Measurements from ENCODE around the gene IDH1. TPM values are rescaled to one million over a fixed set of nuclear protein-coding genes. Genes with fewer than 3 reads are reported as not detected.
"Not testable (repeated sequence)": the region's sequence is repeated elsewhere in the genome, so short reads cannot be mapped to it uniquely, and the experiment has no call there.

Gene IDH1
- 432 and 474 TPM in 2 replicates for total RNA-seq (2014; rRNA removed; shearing (Covaris generic))
- polyA plus RNA-seq (2015; cell fraction: cytosol; rRNA removed) = 270 and 305 TPM in 2 replicates
- 437 and 505 TPM in 2 replicates for polyA plus RNA-seq (2015; cell fraction: nucleus; rRNA removed)

DNA sequence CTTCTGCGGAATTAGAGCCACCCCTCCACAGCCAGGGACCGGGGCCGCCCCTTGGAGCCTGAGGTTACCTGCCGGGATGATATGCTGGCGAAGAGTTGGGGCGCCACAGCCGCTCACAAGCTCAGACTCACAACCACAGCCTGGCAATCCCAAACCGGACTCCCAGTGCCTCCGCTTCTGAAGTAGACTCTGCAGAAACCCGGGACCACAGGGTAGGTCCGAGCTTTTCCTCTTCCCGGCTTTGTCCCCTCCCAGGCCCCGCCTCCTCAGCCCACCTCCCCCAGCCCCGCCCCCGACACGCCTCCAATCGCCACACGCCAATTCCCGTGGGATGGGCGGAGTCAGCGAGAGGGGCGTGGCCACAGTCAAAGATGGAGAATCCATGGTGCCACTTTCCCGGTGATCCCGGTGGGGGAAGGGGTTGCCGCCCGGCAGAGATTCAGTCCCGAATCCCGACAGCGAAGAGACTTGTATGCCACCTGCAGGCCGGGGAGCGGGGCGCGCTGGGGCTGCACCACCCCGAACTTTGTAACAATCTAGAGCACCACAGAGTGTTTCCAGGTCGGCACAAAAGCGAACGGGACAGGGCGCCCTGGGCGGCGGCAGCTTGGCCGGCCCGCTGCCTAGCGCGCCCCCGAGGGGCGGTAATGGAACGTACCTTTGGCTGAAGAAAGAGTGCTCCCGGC lies at the start of gene IDH1:
Gene IDH1, minus strand, starts transcription at position 201 of the 686 bp plus-strand sequence. CDS start 3,520 bp downstream, outside the sequence.
- DNase-seq (ENCODE audit: low read depth, low spot score) = peak; percentile 96
- in situ Hi-C loops (cut with HindIII; ENCODE audit: low pct_unique_long_range_greater_than_20kb, low sequenced_read_pairs) = no loop called here

- DNase-seq (ENCODE audit: low read depth, low spot score) = no peak
- in situ Hi-C loops (cut with HindIII; ENCODE audit: low pct_unique_long_range_greater_than_20kb, low sequenced_read_pairs) = no loop called here
Observed at GRCh38 chr2:208304157-208304556, 49.3 kb upstream of the IDH1 start.

- no peak for DNase-seq (ENCODE audit: low read depth, low spot score)
- in situ Hi-C loops (cut with HindIII; ENCODE audit: low pct_unique_long_range_greater_than_20kb, low sequenced_read_pairs) = no loop called here
Observed at GRCh38 chr2:208300847-208301618, 46.2 kb upstream of the IDH1 start.

- no peak for DNase-seq (ENCODE audit: low read depth, low spot score)
- in situ Hi-C loops (cut with HindIII; ENCODE audit: low pct_unique_long_range_greater_than_20kb, low sequenced_read_pairs) = no loop called here
Observed at GRCh38 chr2:208297961-208298360, 43.1 kb upstream of the IDH1 start.

GRCh38 chr2:208296610-208297009 lies 41.7 kb upstream of the IDH1 start:
- in situ Hi-C loops (cut with HindIII; ENCODE audit: low pct_unique_long_range_greater_than_20kb, low sequenced_read_pairs) = no loop called here

GRCh38 chr2:208295834-208296233 lies 41.0 kb upstream of the IDH1 start:
- DNase-seq (ENCODE audit: low read depth, low spot score) = no peak
- in situ Hi-C loops (cut with HindIII; ENCODE audit: low pct_unique_long_range_greater_than_20kb, low sequenced_read_pairs) = no loop called here

More at GRCh38 chr2:208296610-208297009, 41.7 kb upstream of the IDH1 start:
- DNase-seq (ENCODE audit: low read depth, low spot score) = no peak

DNA sequence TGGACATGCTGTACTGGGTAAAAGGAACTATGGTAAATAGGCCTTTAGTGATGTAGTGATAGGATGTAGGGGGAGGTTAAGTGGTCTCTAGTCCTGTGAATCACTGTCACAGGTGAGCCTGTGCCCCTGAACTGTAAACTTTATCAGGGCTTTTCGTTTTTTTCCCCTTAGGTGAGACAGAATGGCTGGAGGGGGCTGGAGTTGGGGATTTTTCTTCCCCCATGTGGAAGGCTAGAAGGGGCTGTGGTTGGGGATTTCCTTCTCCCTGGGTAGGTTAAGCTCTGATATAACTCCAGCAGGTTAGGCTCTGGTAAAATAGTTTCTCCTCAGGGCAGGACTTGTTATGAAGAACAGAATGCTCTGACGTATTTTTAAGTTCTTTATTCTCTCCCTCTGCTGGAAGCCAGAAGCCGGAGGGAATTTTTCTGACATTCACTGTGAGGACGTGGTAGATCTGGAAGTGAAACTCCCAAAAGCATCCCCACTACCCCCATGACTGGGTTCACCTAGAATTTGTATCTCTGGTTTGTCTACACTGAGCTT lies 39.7 kb upstream of the IDH1 start:
- DNase-seq (ENCODE audit: low read depth, low spot score) = no peak
- in situ Hi-C loops (cut with HindIII; ENCODE audit: low pct_unique_long_range_greater_than_20kb, low sequenced_read_pairs) = no loop called here

GRCh38 chr2:208285853-208286252 lies 31.0 kb upstream of the IDH1 start:
- DNase-seq (ENCODE audit: low read depth, low spot score) = no peak
- in situ Hi-C loops (cut with HindIII; ENCODE audit: low pct_unique_long_range_greater_than_20kb, low sequenced_read_pairs) = no loop called here

DNA sequence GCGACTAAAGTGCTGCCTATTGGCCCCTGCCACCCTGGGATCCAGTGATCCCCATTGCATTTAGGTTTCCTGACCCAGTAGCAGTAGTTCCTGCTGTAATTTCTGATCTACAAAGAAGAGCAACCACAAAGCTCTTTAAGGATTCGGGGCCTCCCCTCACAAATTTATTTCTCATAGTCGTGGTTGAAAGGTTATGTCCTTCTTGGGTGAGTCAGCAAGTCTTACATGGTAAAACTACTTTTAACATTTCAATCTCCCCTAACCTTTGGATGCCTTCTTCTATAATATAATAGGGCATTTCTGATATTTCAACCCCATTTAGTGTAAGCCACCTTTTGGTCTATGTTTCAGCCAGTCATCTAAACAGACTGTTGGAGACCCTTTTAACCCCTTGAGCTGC lies 26.1 kb upstream of the IDH1 start:
- in situ Hi-C loops (cut with HindIII; ENCODE audit: low pct_unique_long_range_greater_than_20kb, low sequenced_read_pairs) = no loop called here
- no peak for DNase-seq (ENCODE audit: low read depth, low spot score)

GRCh38 chr2:208280234-208280633 lies 25.4 kb upstream of the IDH1 start:
- no peak for DNase-seq (ENCODE audit: low read depth, low spot score)
- in situ Hi-C loops (cut with HindIII; ENCODE audit: low pct_unique_long_range_greater_than_20kb, low sequenced_read_pairs) = no loop called here

DNA sequence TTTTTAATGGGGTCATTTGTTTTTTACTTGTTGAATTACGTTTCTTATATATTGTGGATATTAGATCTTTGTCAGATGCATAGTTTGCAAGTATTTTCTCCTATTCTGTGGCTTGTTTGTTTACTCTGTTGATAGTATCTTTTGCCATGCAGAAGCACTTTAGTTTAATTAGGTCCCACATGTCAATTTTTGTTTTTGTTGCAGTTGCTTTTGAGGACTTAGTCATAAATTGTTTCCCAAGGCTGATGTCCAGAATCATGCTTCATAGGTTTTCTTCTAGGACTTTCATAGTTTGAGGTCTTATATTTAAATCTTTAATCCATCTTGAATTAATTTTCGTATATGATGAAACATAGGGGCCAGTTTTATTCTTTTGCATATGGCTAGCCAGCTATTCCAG lies 24.4 kb upstream of the IDH1 start:
- in situ Hi-C loops (cut with HindIII; ENCODE audit: low pct_unique_long_range_greater_than_20kb, low sequenced_read_pairs) = no loop called here

DNA sequence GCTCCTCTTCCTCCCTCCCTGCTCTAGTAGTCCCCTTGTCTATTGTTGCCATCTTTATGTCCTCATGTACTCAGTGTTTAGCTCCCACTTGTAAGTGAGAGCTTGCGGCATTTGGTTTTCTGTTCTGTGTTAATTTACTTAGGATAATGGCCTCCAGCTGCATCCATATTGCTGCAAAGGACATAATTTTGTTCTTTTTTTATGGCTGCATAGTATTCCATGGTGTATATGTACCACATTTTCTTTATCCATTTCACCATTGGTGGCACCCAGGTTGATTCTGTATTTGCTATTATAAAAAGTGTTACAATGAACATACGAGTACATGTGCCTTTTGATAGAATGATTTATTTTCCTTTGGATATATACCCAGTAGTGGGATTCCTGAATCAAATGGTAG lies 23.7 kb upstream of the IDH1 start:
- in situ Hi-C loops (cut with HindIII; ENCODE audit: low pct_unique_long_range_greater_than_20kb, low sequenced_read_pairs) = no loop called here
- DNase-seq (ENCODE audit: low read depth, low spot score) = no peak

More for the DNA sequence above, 24.4 kb upstream of the IDH1 start:
- DNase-seq (ENCODE audit: low read depth, low spot score) = no peak

DNA sequence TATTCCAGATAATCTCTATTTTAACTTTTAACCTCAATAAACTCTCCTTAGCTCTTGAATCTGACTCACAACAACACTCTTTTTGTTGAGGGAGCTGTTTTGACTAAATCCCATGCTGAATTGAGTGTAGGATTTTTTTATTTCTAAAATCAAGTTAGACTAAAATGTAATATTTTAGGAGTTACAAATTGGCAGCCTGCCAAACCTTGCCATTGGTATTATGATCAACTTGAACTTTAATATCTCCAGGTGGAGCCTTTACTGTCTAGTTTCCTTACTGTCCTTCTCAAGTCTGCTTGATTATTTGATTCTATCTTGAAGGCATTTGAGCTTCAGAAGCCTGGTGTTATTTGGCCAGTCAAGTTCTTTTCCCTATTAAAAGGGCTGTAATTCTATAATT lies 19.9 kb upstream of the IDH1 start:
- in situ Hi-C loops (cut with HindIII; ENCODE audit: low pct_unique_long_range_greater_than_20kb, low sequenced_read_pairs) = no loop called here
- no peak for DNase-seq (ENCODE audit: low read depth, low spot score)

DNA sequence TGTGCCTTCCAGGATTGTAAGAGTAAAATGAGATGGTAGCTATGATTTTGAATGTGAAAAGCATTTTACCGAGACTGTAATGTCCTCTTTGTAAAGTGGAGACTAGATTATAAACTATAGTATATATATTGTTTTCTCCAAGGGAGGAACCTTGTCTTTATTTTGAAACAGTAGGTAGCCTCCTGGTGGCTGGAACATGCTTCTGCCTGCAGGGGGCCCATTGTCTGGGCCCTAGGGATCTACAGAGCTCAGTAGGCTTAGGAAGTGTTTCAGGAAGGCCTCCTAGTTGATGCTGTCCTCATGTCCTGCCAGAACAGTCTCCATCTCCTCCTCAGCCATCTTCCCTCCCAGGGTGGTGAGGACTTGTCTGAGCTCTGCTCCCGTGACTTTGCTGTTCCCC lies 14.2 kb upstream of the IDH1 start:
- no peak for DNase-seq (ENCODE audit: low read depth, low spot score)
- in situ Hi-C loops (cut with HindIII; ENCODE audit: low pct_unique_long_range_greater_than_20kb, low sequenced_read_pairs) = no loop called here

DNA sequence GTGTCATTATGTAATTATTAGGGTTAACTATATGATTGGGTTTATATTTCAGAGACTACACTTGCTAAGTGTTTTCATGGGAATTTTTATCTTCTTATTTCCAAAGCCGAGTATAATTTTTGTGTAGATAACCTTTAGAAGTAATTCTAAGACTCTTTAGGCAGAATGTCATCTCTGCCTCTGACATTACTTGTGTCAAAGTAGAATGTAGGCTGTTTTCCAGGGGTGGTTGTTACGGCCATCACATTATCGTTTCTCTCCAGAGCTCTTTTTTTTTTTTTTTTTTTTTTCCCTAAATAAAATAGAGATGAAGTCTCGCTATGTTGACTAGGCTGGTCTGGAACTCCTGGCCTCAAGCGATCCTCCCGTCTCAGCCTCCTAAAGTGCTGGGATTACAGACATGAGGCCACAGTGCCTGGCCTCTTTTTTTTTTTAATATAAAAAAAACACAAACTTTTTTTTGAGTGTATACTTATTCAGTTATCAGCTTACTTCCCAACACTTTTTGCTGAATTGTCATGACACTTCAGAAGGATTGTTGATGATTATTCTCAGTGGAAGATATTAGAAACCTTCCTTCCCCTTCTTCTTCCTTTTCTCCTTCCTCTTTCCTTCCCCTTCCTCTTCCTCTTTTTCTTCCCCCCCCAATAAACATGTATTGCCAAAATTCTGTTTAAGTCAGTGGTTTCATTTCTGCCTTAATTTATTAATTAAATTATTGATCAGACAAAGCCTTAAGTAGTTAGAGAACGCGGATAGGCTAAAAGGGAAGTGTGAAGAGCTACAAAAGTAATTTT lies 13.5 kb upstream of the IDH1 start:
- in situ Hi-C loops (cut with HindIII; ENCODE audit: low pct_unique_long_range_greater_than_20kb, low sequenced_read_pairs) = no loop called here
- no peak for DNase-seq (ENCODE audit: low read depth, low spot score)

DNA sequence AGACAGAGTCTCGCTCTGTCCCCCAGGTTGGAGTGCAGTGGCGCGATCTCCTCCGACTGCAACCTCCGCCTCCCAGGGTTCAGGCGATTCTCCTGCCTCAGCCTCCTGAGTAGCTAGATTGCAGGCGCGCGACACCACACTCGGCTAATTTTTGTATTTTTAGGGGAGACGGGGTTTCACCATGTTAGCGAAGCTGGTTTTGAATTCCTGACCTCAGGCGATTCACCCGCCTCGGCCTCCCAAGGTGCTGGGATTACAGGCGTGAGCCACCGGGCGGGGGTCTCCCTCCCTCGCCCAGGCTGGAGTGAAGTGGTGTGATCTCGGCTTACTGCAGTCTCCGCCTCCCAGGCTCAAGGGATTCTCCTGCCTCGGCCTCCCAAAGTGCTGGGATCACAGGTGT lies 12.7 kb upstream of the IDH1 start:
- in situ Hi-C loops (cut with HindIII; ENCODE audit: low pct_unique_long_range_greater_than_20kb, low sequenced_read_pairs); DNase-seq (ENCODE audit: low read depth, low spot score): not testable (repeated sequence)

DNA sequence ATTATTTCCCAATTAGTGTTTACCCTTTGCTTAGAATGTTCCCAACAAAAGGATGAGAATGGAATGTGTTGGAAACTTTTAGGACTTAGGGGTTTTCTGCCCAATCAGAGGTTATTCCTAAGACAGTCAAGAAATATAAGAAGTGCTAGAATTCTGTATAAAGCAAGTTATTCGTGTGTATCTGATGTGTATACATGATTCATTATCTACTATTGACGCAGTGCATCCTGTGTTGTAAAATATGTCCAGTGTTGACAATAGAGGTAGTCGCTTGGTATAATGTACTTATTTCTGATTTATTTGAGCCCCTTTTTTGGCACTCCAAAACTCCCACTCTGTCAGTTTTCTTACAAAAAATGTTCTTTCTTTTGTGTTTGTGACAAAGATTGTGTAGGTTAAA lies 12.1 kb upstream of the IDH1 start:
- in situ Hi-C loops (cut with HindIII; ENCODE audit: low pct_unique_long_range_greater_than_20kb, low sequenced_read_pairs) = no loop called here
- DNase-seq (ENCODE audit: low read depth, low spot score) = no peak

- no peak for DNase-seq (ENCODE audit: low read depth, low spot score)
- in situ Hi-C loops (cut with HindIII; ENCODE audit: low pct_unique_long_range_greater_than_20kb, low sequenced_read_pairs) = no loop called here
Observed at GRCh38 chr2:208266553-208266893, 11.7 kb upstream of the IDH1 start.
